Psoas muscle (tissue), 8 donors: ENCODE results near the gene TBC1D22A. TPM values are rescaled to one million over a fixed set of nuclear protein-coding genes. Genes with fewer than 3 reads are reported as not detected.

ENCODE experiments used
- ATAC-seq, 4 donors: fragments of 200-7000 bp; cut with Tn5 transposase; one replicate each; pipeline ENCODE4 v1.9.1; 2020; ENCODE audit warnings: moderate library complexity in 3 of 4, mild to moderate bottlenecking in 2 of 4
- DNase-seq, 2 donors: peaks; one replicate each; pipeline ENCODE4 v3.0.0-alpha.2; 2020
- H3K27ac ChIP-seq: fragments of 200-600 bp; one replicate; pipeline ENCODE4 v1.8.0; 2022
- H3K27me3 ChIP-seq, 3 donors: fragments of 200-600 bp in 1 of 3; one replicate each; pipeline versions ENCODE4 v1.6.1 to v1.8.0; 2013 to 2022; ENCODE audit warnings: low read length in 2 of 3, mild to moderate bottlenecking in 2 of 3, moderate library complexity in 1 of 3; ENCODE audit not compliant: insufficient read depth in 3 of 3
- H3K36me3 ChIP-seq, 2 donors: fragments of 200-600 bp in 1 of 2; one replicate each; pipeline versions ENCODE4 v1.6.1 to v1.8.0; 2013 to 2022; ENCODE audit warnings: low read depth in 1 of 2, mild to moderate bottlenecking in 1 of 2, moderate library complexity in 1 of 2; ENCODE audit not compliant: insufficient read depth in 1 of 2
- H3K4me1 ChIP-seq: fragments of 200-600 bp; one replicate; pipeline ENCODE4 v1.8.0; 2022
- H3K4me3 ChIP-seq: fragments of 200-600 bp; one replicate; pipeline ENCODE4 v1.8.0; 2022; ENCODE audit warnings: mild to moderate bottlenecking
- H3K9me3 ChIP-seq: fragments of 200-600 bp; one replicate; pipeline ENCODE4 v1.8.0; 2022
- CTCF ChIP-seq: fragments of 200-600 bp; IDR thresholded peaks from one replicate; pipeline ENCODE4 v1.8.0; 2022; ENCODE audit warnings: antibody characterized with exemption
- WGBS, 3 donors: extraction: QIAGEN DNeasy Blood & Tissue Kit; methylation state at CpG; one replicate each; pipeline versions ENCODE4 v1.1.6 to v1.1.7; 2013; 5-methylcytosine and 5-hydroxymethylcytosine counted together
- intact Hi-C, 2 donors: fragments of 100-400 bp; cut with DNase I; formaldehyde crosslinking; loops; one replicate each; pipeline versions ENCODE4 v1.11.0 to v1.14.2; 2022
- polyA plus RNA-seq, 3 donors: library from polyadenylated mRNA; stranded (reverse); fragments of 200-250 nt; gene quantifications; one replicate each; pipeline ENCODE4 v1.2.3, GENCODE V29; 2013
- total RNA-seq, 4 donors: library from RNA; stranded (reverse); fragmentation: NEBNext Ultra II Directional in 2 of 4; extraction: Animal tissue kit (Norgen Biotek cat#: 25700) in 2 of 4; gene quantifications; one replicate each; pipeline versions ENCODE4 v1.2.1 to v1.2.4, GENCODE V29; 2021 to 2023
- donor health status: healthy with polysubstance abuse.
- donor health status: DM: no; HTN: no; CAD: no; lungs with moderate emphysema.
- donor health status: Bipolar disorder and iron deficiency.
- donor health status: healthy.
- donor health status: DM: yes; HTN: yes; CAD: no.
- donor health status: DM: no; HTN: no; CAD: no.
- donor health status: DM: no; HTN: no; CAD: no.
- donor health status: DM: yes; HTN: yes; CAD: no.

TBC1D22A gene
- total and polyA plus RNA-seq, 7 donors = 11.7 to 25.0 (median 18.9) TPM

GRCh38 chr22:46965555-46966494 is 203.4 kb downstream of the TBC1D22A start:
- Histone ChIP-seq H3K4me1 (no peaks in the 10 kb centered on the region), H3K27ac (no peak overlapping the region), H3K9me3 (no peaks in the 10 kb centered on the region), H3K36me3 (no peaks in the 10 kb centered on the region), H3K27me3 (no peaks in the 10 kb centered on the region), H3K4me3 (no peak overlapping the region)
- DNase-seq = peak in 1 of 2 donors; percentile 39
- intact Hi-C loops = no loop called here
- no peak for TF ChIP-seq CTCF
- no peak for ATAC-seq
- WGBS, 3 donors = 92 to 96% (median 94%) methylated on average over 33 of the region's 33 CpGs

GRCh38 chr22:46966495-46966845 is 204.0 kb downstream of the TBC1D22A start:
- no peak for TF ChIP-seq CTCF
- intact Hi-C loops = no loop called here
- WGBS, 3 donors = 91 to 96% (median 92%) methylated on average over 4 of the region's 4 CpGs
- Histone ChIP-seq H3K4me1 (no peaks in the 10 kb centered on the region), H3K27ac (no peak overlapping the region), H3K9me3 (no peaks in the 10 kb centered on the region), H3K36me3 (no peaks in the 10 kb centered on the region), H3K4me3 (no peak overlapping the region), H3K27me3 (no peaks in the 10 kb centered on the region)
- DNase-seq (no peak), ATAC-seq (no peak)

GRCh38 chr22:46966846-46967245 is 204.4 kb downstream of the TBC1D22A start:
- WGBS, 3 donors = 88 to 93% (median 91%) methylated on average over 16 of the region's 16 CpGs
- Histone ChIP-seq H3K36me3 (no peaks in the 10 kb centered on the region), H3K27ac (no peak overlapping the region), H3K4me1 (no peaks in the 10 kb centered on the region), H3K27me3 (no peaks in the 10 kb centered on the region), H3K9me3 (no peaks in the 10 kb centered on the region), H3K4me3 (no peak overlapping the region)
- no peak for TF ChIP-seq CTCF
- no peak for ATAC-seq
- intact Hi-C loops = no loop called here
- peak in 1 of 2 donors; percentile 15 for DNase-seq

- no peaks in the 10 kb centered on the region for H3K36me3 ChIP-seq
- peak in 1 of 2 donors; percentile 34 for DNase-seq
These were observed 205.3 kb downstream of the TBC1D22A start for GRCh38 chr22:46967445-46968358.

More at GRCh38 chr22:46967445-46968358, 205.3 kb downstream of the TBC1D22A start:
- intact Hi-C loops = no loop called here
- no peak overlapping the region for H3K27ac ChIP-seq
- no peaks in the 10 kb centered on the region for H3K4me1 ChIP-seq
- WGBS, 3 donors = 92 to 94% (median 92%) methylated on average over 20 of the region's 20 CpGs
- no peaks in the 10 kb centered on the region for H3K27me3 ChIP-seq
- no peak for TF ChIP-seq CTCF
- H3K9me3 ChIP-seq = no peaks in the 10 kb centered on the region
- ATAC-seq = no peak
- no peak overlapping the region for H3K4me3 ChIP-seq
